Kidney capillary endothelial cell (primary cell): Measurements from ENCODE around the gene TULP4.

Experiments used
- DNase-seq: peaks from one replicate; pipeline ENCODE4 v3.0.0-alpha.2; 2018; ENCODE audit warnings: low spot score

Gene TULP4

GRCh38 chr6:158358450-158359077 is 46.3 kb downstream of the TULP4 start:
- DNase-seq: no peak

DNA sequence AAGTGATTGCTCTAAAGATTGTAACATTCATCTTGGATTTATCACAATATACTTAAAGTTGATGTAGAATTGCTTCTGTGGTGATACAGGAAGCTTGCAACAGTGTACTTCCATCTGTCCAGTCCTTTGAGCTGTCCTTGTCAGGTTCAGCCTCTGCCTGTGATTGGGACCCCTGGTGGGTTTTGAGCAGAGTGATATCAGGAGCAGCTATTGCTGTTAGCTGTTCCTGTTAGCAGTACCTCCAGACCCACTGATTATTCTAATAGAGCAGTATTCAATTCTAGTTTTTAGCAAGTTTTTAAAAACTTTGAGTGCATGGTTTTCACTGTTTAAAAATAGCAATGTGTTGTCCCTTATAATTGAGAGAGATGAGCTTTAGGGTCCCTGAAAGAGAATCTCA is 48.8 kb downstream of the TULP4 start:
- no peak for DNase-seq

- DNase-seq: no peak
These were observed 49.9 kb downstream of the TULP4 start for GRCh38 chr6:158361961-158362669.

DNA sequence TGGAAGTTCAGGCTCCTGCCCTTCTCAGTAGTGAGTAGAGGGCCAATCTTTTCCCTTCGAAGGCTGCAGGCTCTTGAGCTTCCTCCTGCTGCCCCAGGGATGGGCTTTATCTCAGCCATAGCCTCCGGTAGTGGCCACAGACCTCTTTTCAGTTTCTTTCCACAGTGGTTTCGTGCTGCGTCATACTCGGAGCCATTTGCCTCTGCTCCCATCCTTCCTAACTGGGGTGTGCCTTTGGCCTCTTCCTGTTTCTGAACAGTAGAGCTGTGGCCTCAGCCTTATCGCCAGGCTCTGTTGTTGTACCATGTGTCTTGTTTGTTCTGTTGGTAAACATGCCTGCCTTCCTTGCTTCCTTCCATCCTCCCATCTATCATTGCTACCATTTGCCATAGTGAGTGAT is 54.1 kb downstream of the TULP4 start:
- no peak for DNase-seq

- DNase-seq: no peak
These were observed 55.6 kb downstream of the TULP4 start for GRCh38 chr6:158367816-158368215.

DNA sequence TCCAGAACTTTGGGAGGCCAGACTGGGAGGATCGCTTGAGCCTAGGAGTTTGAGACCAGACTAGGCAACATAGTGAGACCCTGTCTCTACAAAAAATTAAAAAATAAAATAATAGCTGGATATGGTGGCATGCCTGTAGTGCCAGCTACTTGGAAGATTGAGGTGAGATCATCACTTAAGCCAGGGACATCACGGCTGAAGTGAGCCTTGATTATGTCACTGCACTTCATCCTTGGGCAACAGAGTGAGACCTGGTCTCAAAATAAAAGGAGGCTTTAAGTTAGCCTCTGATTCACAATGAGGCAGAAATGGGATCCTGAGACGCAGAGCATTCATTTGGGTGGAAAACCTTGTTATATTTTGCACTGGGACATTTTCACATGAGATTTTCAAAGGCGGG is 57.0 kb downstream of the TULP4 start:
- DNase-seq: no peak

DNA sequence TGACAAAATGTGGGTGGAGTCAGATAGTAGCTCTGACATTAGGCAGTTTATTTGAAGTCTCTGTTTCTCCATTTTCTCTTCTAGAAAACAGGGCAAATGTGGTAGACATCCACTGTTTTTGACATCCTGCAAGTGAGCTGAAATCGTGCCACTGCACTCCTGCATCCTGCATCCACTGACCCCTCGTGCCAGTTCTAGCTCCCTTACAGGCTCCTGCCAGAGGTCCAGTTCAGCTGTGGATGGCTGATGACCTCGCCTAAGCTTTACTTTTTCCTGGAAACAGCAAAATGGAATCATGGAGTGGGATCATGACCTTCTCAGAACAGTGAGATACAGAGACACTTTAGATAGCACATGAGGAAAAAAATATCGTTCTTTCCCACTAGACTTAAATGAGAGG is 58.5 kb downstream of the TULP4 start:
- DNase-seq: no peak

GRCh38 chr6:158371261-158371660 is 59.0 kb downstream of the TULP4 start:
- DNase-seq: no peak

DNA sequence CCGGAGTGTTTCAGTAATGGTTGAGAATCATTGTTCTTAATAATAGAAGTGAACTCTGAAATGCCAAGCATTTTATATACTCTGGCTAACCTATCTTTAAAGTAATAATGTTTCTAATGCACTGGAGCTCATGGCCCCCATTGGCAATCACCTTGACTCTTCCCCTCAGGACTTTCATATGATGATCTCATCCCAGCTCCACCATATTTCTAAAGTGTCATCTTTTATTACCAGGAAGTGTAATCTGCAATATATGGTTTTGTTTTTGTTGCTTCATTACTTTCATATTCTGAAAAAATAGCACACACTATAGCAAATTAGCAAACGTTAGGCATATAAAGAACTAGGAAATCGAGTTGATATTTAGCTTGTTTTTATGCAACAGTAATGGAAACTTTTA is 60.3 kb downstream of the TULP4 start:
- no peak for DNase-seq

GRCh38 chr6:158373214-158373613 is 60.9 kb downstream of the TULP4 start:
- DNase-seq: no peak

DNA sequence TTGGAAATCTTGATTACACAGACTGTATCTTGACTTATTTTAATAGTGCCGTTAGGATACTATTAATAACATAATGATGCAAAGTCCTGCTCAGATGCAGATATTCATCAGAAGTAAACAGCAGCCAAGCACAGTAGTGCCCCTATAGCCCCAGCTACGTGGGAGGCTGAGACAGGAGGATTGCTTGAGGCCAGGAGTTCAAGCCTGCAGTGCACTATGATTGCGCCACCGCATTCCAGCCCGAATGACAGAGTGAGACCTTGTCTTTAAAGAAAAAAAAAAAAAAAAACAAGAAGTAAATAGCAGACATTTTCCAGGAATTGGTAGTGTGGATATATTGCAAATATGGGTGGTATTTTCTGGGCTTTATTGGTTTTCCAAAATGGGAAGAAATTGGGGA is 61.8 kb downstream of the TULP4 start:
- no peak for DNase-seq

DNA sequence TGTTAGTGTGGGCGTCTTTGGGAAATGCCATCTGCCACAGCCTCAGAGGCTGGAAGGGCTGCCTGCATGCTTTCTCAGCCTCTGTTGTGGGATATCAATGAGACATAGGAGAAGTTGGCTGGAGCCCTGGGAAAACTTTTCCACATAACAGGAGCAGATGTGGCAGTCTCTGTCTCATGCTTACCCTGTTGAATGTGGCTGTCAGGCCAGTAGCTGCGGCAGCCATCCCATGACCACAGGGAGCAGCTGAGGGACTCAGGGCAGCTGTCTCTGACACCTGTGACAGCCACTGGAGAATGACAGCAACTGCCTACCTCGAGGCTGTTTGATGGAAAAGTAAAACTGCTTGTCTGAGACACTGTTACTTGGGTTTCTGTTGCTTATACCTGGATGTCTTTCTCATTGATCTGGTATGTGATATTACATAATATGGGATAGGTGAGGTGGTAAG is 64.4 kb downstream of the TULP4 start:
- DNase-seq: no peak

GRCh38 chr6:158377860-158378259 is 65.6 kb downstream of the TULP4 start:
- no peak for DNase-seq

GRCh38 chr6:158379336-158379735 is 67.1 kb downstream of the TULP4 start:
- no peak for DNase-seq

DNA sequence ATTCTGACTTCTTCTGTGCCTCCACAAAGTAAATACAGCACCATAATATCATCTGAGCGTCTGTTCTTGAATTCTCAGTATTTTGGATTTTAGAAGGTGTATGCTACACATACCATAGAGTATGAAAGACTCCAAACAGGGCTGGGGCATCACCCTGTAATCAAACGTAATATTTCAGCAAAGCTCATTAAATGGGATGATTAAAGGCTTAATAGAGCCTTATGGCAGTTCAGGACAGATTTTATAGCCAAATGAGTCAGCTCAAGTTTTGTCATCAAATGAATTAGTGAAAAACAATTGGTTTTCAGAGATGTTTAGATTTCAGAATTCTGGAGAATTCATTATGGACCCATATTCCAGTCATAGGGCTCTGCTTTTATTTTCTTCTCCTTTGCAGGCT is 68.9 kb downstream of the TULP4 start:
- DNase-seq: no peak

GRCh38 chr6:158382491-158382890 is 70.2 kb downstream of the TULP4 start:
- DNase-seq: no peak

GRCh38 chr6:158383057-158383456 is 70.8 kb downstream of the TULP4 start:
- DNase-seq: no peak

- no peak for DNase-seq
These were observed 71.3 kb downstream of the TULP4 start for GRCh38 chr6:158383542-158383941.

GRCh38 chr6:158384671-158385110 is 72.4 kb downstream of the TULP4 start:
- no peak for DNase-seq

GRCh38 chr6:158387036-158387435 is 74.8 kb downstream of the TULP4 start:
- no peak for DNase-seq

DNA sequence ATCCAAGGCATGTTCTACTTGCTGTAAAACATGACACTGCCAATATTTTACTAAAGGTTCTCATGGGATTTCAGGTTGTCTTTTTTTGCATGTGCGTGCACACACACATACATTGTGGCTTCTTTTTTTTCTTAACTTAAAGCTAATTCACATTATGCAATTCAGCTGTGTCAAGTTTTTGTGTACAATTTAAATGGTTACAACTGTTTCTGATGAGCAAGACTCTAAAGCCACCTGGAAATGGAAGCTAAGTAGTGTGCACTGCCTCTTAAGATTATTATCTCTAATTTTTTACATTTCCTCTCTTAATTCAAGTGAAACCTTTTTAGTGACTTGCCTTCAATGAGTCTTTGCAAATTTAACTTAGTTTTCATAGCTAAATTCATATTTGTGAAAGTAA is 75.3 kb downstream of the TULP4 start:
- DNase-seq: no peak

DNA sequence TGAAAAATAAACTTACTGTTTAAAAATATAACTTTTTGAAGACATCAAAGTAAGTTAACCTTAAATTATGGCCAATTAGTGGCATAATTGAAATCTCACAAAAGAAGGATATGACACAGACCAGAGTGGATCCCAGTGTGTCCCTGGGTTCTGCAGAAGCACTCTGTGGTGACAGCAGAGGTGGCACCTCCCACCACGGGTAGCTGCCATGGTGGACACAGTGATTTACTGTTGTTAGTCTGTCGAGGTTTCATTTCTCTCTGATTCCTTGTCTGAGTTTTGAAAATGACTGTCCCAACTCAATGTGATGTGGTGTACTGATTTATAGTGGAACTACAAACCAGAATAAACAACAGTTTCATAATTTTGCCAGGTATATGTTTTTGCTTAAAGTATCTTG is 76.5 kb downstream of the TULP4 start:
- DNase-seq: no peak

GRCh38 chr6:158389193-158389919 is 77.1 kb downstream of the TULP4 start:
- DNase-seq: no peak
